Measurements from ENCODE around the gene NQO1. TPM values are rescaled to one million over a fixed set of nuclear protein-coding genes. Genes with fewer than 3 reads are reported as not detected.
A peak's percentile ranks its signal among the peaks of the same experiment; 100 is the strongest.

NQO1 gene
- total and polyA plus RNA-seq, 2 of the 4 experiments (the other 2 are of a cell fraction) = 304 to 426 TPM

GRCh38 chr16:69720822-69721430 lies 5.4 kb downstream of the NQO1 start:
- Histone ChIP-seq H2AFZ (replicated peaks; ENCODE audit: low read length, poor library complexity) (no peak overlapping the region), H4K5ac (ENCODE audit: low read depth, low read length) (no peak overlapping the region), H2BK120ac (ENCODE audit: low read depth, low read length) (no peak overlapping the region), H4K8ac (ENCODE audit: low read depth in 2 of 2, low read length in 2 of 2) (no peak overlapping the region), H3K18ac (ENCODE audit: low read depth, low read length) (no peak overlapping the region), H2AK9ac (replicated peaks; ENCODE audit: low read depth, low read length, poor library complexity) (peak overlapping the region; percentile 48), H2BK20ac (ENCODE audit: low read depth, low read length) (no peak overlapping the region), H2BK5ac (ENCODE audit: low read depth, low read length, poor library complexity, severe bottlenecking) (no peak overlapping the region), H2BK15ac (ENCODE audit: low read depth, low read length) (no peak overlapping the region), H3K4ac (ENCODE audit: low read depth, low read length) (no peak overlapping the region), H3K79me1 (ENCODE audit: low read depth in 1 of 2, low read length in 2 of 2) (peaks cover 21 to 73% of the 10 kb centered on the region in 2 experiments), H3K4me1 (ENCODE audit: control insufficient read depth, insufficient read depth, low read length) (peaks cover 4% of the 10 kb centered on the region; the same call in 1 of the 2 replicates), H3K14ac (replicated peaks; ENCODE audit: low read depth, low read length) (no peak overlapping the region), H3K56ac (ENCODE audit: extremely low read depth, insufficient read depth, low read length) (no peak overlapping the region), H2AK5ac (ENCODE audit: low read depth, low read length) (no peak overlapping the region), H4K20me1 (ENCODE audit: insufficient read depth, low read length) (peaks cover 37% of the 10 kb centered on the region; the same call in 1 of the 2 replicates), H4K91ac (ENCODE audit: insufficient read depth, low read depth, low read length) (no peak overlapping the region), H3K4me2 (ENCODE audit: low read depth, low read length) (no peak overlapping the region), H3K23ac (ENCODE audit: low read depth, low read length) (no peak overlapping the region), H3K27me3 (ENCODE audit: control insufficient read depth, insufficient read depth, low read length) (no peaks in the 10 kb centered on the region), H3K9ac (ENCODE audit: low read depth, low read length) (no peak overlapping the region), H3K27ac (ENCODE audit: insufficient read depth, low read length) (no peak overlapping the region), H3K9me3 (ENCODE audit: control insufficient read depth, insufficient read depth, low read length) (no peaks in the 10 kb centered on the region), H3K9me1 (ENCODE audit: insufficient read depth, low read length) (peaks cover 6% of the 10 kb centered on the region; the same call in 1 of the 2 replicates), H3K36me3 (ENCODE audit: control insufficient read depth, insufficient read depth, low read length) (peaks cover 30% of the 10 kb centered on the region), H3K4me3 (ENCODE audit: insufficient read depth, low read depth, low read length) (no peak overlapping the region)
- DNase-seq (no peak), ATAC-seq (ENCODE audit: low read depth) (no peak; the same call in 1 of the 2 replicates)
- ChIA-PET CTCF (no interaction called here), POLR2A (ENCODE audit: unreplicated experiment) (no interaction called here)
- TF ChIP-seq SMC3 (IDR thresholded peaks at IDR 0.05; ENCODE audit: low read depth, low read length) = no peak
- no peak for TF ChIP-seq CEBPB (IDR thresholded peaks at IDR 0.05; ENCODE audit: low read depth, low read length)
- TF ChIP-seq, protein P1, sequence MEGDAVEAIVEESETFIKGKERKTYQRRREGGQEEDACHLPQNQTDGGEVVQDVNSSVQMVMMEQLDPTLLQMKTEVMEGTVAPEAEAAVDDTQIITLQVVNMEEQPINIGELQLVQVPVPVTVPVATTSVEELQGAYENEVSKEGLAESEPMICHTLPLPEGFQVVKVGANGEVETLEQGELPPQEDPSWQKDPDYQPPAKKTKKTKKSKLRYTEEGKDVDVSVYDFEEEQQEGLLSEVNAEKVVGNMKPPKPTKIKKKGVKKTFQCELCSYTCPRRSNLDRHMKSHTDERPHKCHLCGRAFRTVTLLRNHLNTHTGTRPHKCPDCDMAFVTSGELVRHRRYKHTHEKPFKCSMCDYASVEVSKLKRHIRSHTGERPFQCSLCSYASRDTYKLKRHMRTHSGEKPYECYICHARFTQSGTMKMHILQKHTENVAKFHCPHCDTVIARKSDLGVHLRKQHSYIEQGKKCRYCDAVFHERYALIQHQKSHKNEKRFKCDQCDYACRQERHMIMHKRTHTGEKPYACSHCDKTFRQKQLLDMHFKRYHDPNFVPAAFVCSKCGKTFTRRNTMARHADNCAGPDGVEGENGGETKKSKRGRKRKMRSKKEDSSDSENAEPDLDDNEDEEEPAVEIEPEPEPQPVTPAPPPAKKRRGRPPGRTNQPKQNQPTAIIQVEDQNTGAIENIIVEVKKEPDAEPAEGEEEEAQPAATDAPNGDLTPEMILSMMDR (conservative IDR thresholded peaks at IDR 0.05; ENCODE audit: low read depth, low read length) = no peak
- no peak for TF ChIP-seq NFE2L2 (IDR thresholded peaks at IDR 0.05; ENCODE audit: low read depth, low read length)
- no peak for TF ChIP-seq POLR2A (IDR thresholded peaks at IDR 0.05; ENCODE audit: low read depth, low read length)
- no peak for TF ChIP-seq USF2 (IDR thresholded peaks at IDR 0.05; ENCODE audit: low read depth, low read length)
- TF ChIP-seq RAD21 (IDR thresholded peaks at IDR 0.05; ENCODE audit: low read length) = no peak
- TF ChIP-seq BHLHE40 (IDR thresholded peaks at IDR 0.05; ENCODE audit: low read depth, low read length) = no peak
- no peak for TF ChIP-seq MAZ (IDR thresholded peaks at IDR 0.05; ENCODE audit: borderline replicate concordance, low read depth, low read length)
- no peak for TF ChIP-seq MAFK (IDR thresholded peaks at IDR 0.05; ENCODE audit: low read depth, low read length)
- TF ChIP-seq RCOR1 (IDR thresholded peaks at IDR 0.05; ENCODE audit: insufficient replicate concordance, low read length) = no peak
- TF ChIP-seq FOS (IDR thresholded peaks at IDR 0.05; ENCODE audit: low read depth, low read length) = no peak
- TF ChIP-seq ELK1 (IDR thresholded peaks at IDR 0.05; ENCODE audit: borderline replicate concordance, low read depth, low read length) = no peak
- TF ChIP-seq CHD1 (IDR thresholded peaks at IDR 0.05; ENCODE audit: low read depth, low read length) = no peak
- no peak for TF ChIP-seq RFX5 (IDR thresholded peaks at IDR 0.05; ENCODE audit: low read depth, low read length)
- no peak for TF ChIP-seq MXI1 (IDR thresholded peaks at IDR 0.05; ENCODE audit: borderline replicate concordance, low read depth, low read length)
- WGBS, 2 experiments (ENCODE audit: extremely low coverage in 2 of 2, insufficient read length in 1 of 2) = no CpG with 5 or more reads among the region's 10 CpGs
- intact Hi-C loops (cut with micrococcal nuclease) = no loop called here
- dilution Hi-C loops (cut with HindIII; ENCODE audit: low sequenced_read_pairs, unreplicated experiment) = no loop called here
- in situ Hi-C loops (cut with MboI; ENCODE audit: low sequenced_read_pairs) = no loop called here
- BruUV-seq (replicated peaks) = no TSS peak
